Fibroblast of the aortic adventitia (primary cell): ENCODE data around the gene TPM1. TPM values are rescaled to one million over a fixed set of nuclear protein-coding genes. Genes with fewer than 3 reads are reported as not detected.

Source experiments
- DNase-seq: peaks from one replicate; pipeline ENCODE4 v3.0.0-alpha.2; 2010; ENCODE audit warnings: low read depth
- H3K4me3 ChIP-seq: 2 replicates; pipeline ENCODE4 v1.5.1; 2011; ENCODE audit warnings: low read depth, mild to moderate bottlenecking, control low read depth, low read length, moderate library complexity
- total RNA-seq: library from RNA; depleted of rRNA; stranded (reverse); fragments of >200 nt; gene quantifications from 2 replicates; pipeline ENCODE4 v1.2.3, GENCODE V29; 2012; ENCODE audit warnings: low replicate concordance
- TF ChIP-seq, protein P1 (sequence below): IDR thresholded peaks from 2 replicates; pipeline ENCODE4 v1.5.1; 2011; ENCODE audit warnings: mild to moderate bottlenecking, low read length, control low read depth, inconsistent platforms; ENCODE audit not compliant: insufficient read depth

Gene TPM1
- total RNA-seq, 1 donor = 261 TPM

DNA sequence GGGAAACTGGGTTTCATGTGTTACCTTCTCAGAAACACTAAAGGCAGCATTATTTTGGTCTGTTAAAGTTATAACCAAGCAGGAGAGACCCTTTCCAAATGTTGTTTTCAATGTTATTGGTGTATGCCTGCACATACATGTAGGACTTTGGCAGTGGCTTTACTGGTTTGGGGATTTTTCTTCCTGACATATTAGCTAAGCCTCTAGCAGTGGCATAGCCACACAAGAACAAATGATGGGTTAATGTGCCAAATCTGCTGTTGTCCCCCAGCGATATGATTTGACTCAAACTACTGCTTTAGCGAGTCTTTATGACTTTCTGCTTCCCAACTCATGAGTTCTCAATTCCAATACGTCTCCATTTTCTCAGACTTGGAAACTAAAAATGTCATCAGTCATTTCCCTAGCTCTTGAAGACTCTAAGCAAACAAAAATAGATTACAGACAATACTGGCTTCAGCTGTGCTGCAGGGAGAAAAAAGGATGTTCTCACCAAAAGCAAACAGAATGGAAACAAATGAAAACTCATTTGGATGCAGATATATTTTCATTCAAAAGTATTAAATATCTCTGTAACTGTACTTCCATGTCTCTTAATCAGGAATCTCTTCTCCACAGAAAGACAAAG lies 29.6 kb downstream of the TPM1 start:
- DNase-seq = no peak
- H3K4me3 ChIP-seq = no peak overlapping the region
- TF ChIP-seq, protein P1, sequence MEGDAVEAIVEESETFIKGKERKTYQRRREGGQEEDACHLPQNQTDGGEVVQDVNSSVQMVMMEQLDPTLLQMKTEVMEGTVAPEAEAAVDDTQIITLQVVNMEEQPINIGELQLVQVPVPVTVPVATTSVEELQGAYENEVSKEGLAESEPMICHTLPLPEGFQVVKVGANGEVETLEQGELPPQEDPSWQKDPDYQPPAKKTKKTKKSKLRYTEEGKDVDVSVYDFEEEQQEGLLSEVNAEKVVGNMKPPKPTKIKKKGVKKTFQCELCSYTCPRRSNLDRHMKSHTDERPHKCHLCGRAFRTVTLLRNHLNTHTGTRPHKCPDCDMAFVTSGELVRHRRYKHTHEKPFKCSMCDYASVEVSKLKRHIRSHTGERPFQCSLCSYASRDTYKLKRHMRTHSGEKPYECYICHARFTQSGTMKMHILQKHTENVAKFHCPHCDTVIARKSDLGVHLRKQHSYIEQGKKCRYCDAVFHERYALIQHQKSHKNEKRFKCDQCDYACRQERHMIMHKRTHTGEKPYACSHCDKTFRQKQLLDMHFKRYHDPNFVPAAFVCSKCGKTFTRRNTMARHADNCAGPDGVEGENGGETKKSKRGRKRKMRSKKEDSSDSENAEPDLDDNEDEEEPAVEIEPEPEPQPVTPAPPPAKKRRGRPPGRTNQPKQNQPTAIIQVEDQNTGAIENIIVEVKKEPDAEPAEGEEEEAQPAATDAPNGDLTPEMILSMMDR = no peak

DNA sequence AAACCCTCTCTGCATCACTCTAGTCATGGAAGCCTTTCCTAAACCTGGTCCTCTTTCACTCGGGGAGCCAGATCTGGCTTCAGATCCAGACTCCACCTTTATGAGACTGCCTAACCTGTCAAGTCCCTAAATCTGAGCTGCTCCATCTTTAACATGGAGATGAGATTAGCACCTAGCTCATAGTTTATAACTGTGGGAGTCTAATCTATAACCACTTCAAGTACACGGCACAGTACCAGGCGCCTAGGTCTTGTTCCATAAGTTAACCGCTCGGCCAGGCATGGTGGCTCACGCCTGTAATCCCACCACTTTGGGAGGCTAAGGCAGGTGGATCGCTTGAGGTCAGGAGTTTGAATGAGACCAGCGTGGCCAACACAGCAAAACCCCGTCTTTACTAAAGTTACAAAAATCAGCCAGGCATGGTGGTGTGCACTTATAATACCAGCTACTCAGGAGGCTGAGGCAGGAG lies 30.3 kb downstream of the TPM1 start:
- TF ChIP-seq, protein P1 = no peak
- DNase-seq = no peak
- H3K4me3 ChIP-seq = no peak overlapping the region

GRCh38 chr15:63073497-63074172 lies 31.1 kb downstream of the TPM1 start:
- no peak for DNase-seq
- no peak overlapping the region for H3K4me3 ChIP-seq
- TF ChIP-seq, protein P1 = no peak

- H3K4me3 ChIP-seq = no peak overlapping the region
- TF ChIP-seq, protein P1 = no peak
- DNase-seq = peak; percentile 94
Measured at GRCh38 chr15:63075015-63075983, 32.8 kb downstream of the TPM1 start.

DNA sequence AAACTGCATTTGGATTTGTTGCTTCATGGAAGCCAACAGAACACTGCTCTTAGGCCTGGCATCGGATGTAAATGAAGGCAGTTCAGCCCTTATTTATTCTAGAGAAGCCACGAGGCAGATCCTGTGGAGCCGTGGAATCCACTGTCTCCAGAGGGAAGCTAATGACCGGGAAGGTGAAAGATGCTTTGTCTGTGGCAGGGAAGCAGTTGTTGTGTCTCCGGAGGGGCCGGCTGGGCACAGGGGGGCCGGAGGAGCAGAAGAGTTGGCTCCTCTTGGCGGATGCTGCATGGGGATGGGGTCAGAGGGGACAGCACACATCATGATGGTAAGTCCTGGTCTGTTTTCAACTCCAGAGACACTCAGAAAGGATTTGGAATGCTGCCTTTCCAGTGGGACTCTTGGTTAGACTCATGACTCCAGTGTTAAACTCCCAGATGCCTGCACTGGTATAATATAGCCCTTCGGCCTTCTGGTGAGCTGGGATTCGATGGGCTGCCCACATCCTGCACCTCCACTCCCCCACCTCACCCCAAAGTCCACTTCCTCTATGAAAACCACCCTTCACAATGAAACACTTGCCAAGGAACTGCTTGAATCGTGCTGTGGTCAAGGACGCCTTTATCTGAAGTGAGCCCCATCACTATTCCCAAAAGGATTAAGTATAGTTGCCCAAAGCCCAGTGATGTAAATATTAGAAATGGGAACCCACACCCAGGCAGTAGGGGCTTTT lies 33.6 kb downstream of the TPM1 start:
- H3K4me3 ChIP-seq = no peak overlapping the region
- no peak for DNase-seq
- TF ChIP-seq, protein P1 = no peak

GRCh38 chr15:63076714-63077046 lies 34.1 kb downstream of the TPM1 start:
- no peak overlapping the region for H3K4me3 ChIP-seq
- TF ChIP-seq, protein P1 = no peak
- no peak for DNase-seq
